ENCODE data around the gene EP400.

Gene EP400

DNA sequence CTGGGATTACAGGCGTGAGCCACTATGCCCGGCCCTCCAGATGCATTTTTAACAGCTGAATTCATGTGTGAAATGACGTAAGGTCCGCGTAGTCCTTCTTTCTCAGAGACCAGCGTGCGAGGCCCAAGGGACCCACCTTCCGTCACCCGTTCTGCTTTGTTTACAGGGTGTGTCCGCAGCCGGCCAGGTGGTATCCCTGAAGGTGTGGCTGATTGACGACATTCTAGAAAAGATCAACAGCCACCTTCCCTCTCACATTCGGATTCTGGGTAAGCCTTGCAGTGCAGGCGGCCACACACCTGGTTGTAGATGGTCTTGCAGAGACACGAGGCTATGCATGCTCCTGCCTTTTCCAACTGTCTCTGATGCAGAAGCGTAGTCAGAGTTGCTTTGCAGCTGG lies 10.7 kb upstream of the EP400 start:
- H3K79me2 ChIP-seq (ENCODE audit: insufficient read depth, low read length), result no peaks in the 10 kb centered on the region
- peaks cover 92% of the 10 kb centered on the region for H3K36me3 ChIP-seq (ENCODE audit: insufficient read depth, low read length)
- H3K4me2 ChIP-seq (ENCODE audit: low read length), result no peak overlapping the region
- no peaks in the 10 kb centered on the region for H3K9me2 ChIP-seq (ENCODE audit: low read depth, low read length)
- H3K9ac ChIP-seq (ENCODE audit: low read length), result no peak overlapping the region
- TF ChIP-seq, protein P1, sequence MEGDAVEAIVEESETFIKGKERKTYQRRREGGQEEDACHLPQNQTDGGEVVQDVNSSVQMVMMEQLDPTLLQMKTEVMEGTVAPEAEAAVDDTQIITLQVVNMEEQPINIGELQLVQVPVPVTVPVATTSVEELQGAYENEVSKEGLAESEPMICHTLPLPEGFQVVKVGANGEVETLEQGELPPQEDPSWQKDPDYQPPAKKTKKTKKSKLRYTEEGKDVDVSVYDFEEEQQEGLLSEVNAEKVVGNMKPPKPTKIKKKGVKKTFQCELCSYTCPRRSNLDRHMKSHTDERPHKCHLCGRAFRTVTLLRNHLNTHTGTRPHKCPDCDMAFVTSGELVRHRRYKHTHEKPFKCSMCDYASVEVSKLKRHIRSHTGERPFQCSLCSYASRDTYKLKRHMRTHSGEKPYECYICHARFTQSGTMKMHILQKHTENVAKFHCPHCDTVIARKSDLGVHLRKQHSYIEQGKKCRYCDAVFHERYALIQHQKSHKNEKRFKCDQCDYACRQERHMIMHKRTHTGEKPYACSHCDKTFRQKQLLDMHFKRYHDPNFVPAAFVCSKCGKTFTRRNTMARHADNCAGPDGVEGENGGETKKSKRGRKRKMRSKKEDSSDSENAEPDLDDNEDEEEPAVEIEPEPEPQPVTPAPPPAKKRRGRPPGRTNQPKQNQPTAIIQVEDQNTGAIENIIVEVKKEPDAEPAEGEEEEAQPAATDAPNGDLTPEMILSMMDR (IDR thresholded peaks at IDR 0.05; ENCODE audit: low read length), result no peak
- no peak for TF ChIP-seq EZH2 (IDR thresholded peaks at IDR 0.05; ENCODE audit: borderline replicate concordance, low read length)
- no peaks in the 10 kb centered on the region for H3K9me3 ChIP-seq (ENCODE audit: low read length)
- no peaks in the 10 kb centered on the region for H4K20me1 ChIP-seq (ENCODE audit: insufficient read depth, low read length)
- H2AFZ ChIP-seq (ENCODE audit: low read length), result no peak overlapping the region
- no peaks in the 10 kb centered on the region for H3K4me1 ChIP-seq (ENCODE audit: insufficient read depth, low read length, severe bottlenecking)
- H3K27me3 ChIP-seq (ENCODE audit: insufficient read depth, low read length), result no peaks in the 10 kb centered on the region
- no peak overlapping the region for H3K4me3 ChIP-seq (ENCODE audit: low read depth, low read length, poor library complexity, severe bottlenecking)
- H3K27ac ChIP-seq (ENCODE audit: low read depth, low read length, poor library complexity, severe bottlenecking), result no peak overlapping the region
- no peaks in the 10 kb centered on the region for H3F3A ChIP-seq (ENCODE audit: insufficient read depth, low read length)

DNA sequence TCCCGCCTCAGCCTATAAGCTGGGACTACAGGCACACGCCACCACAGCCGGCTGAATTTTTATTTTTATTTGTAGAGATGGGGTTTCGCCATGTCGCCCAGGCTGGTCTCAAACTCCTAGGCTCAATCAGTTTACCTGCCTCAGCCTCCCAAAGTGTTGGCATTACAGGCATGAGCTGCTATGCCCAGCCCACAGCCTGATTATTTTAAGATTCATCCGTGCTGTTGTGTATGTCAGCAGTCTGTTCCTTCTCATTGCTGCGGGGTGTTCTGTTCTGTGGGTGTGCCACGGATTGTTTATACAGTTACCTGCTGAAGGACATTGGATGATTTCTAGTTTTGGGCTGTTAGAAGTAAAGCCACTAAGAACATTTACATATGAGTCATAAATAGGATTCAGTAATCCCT lies 9.6 kb upstream of the EP400 start:
- TF ChIP-seq, protein P1 (IDR thresholded peaks at IDR 0.05; ENCODE audit: low read length), result no peak
- TF ChIP-seq EZH2 (IDR thresholded peaks at IDR 0.05; ENCODE audit: borderline replicate concordance, low read length), result no peak
- H3K36me3 ChIP-seq (ENCODE audit: insufficient read depth, low read length), result peaks cover 94% of the 10 kb centered on the region
- H4K20me1 ChIP-seq (ENCODE audit: insufficient read depth, low read length), result no peaks in the 10 kb centered on the region
- no peaks in the 10 kb centered on the region for H3K27me3 ChIP-seq (ENCODE audit: insufficient read depth, low read length)
- no peaks in the 10 kb centered on the region for H3K79me2 ChIP-seq (ENCODE audit: insufficient read depth, low read length)
- no peak overlapping the region for H3K4me2 ChIP-seq (ENCODE audit: low read length)
- no peak overlapping the region for H3K27ac ChIP-seq (ENCODE audit: low read depth, low read length, poor library complexity, severe bottlenecking)
- H2AFZ ChIP-seq (ENCODE audit: low read length), result no peak overlapping the region
- no peaks in the 10 kb centered on the region for H3K4me1 ChIP-seq (ENCODE audit: insufficient read depth, low read length, severe bottlenecking)
- no peak overlapping the region for H3K4me3 ChIP-seq (ENCODE audit: low read depth, low read length, poor library complexity, severe bottlenecking)
- H3F3A ChIP-seq (ENCODE audit: insufficient read depth, low read length), result no peaks in the 10 kb centered on the region
- no peaks in the 10 kb centered on the region for H3K9me2 ChIP-seq (ENCODE audit: low read depth, low read length)
- no peaks in the 10 kb centered on the region for H3K9me3 ChIP-seq (ENCODE audit: low read length)
- no peak overlapping the region for H3K9ac ChIP-seq (ENCODE audit: low read length)

DNA sequence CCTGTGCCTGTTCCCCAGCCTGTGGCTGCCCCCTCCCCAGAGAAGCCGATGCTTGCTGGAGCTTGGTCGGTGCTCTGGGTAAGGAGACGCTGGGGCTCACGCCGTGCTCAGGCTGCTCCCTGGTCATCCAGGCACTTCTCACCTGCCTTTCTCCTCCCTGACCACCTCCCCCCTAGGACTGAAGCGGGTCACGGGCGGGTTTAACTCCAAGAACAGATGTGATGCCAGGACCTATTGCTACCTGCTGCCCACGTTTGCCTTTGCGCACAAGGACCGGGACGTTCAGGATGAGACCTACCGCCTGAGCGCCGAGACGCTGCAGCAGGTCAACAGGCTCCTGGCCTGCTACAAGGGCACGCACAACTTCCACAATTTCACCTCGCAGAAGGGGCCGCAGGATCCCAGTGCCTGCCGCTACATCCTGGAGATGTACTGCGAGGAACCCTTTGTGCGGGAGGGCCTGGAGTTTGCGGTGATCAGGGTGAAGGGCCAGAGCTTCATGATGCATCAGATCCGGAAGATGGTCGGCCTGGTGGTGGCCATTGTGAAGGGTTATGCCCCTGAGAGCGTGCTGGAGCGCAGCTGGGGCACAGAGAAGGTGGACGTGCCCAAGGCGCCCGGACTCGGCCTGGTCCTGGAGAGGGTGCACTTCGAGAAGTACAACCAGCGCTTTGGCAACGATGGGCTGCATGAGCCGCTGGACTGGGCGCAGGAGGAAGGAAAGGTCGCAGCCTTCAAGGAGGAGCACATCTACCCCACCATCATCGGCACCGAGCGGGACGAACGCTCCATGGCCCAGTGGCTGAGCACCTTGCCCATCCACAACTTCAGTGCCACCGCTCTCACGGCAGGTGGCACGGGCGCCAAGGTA lies 8.4 kb upstream of the EP400 start:
- TF ChIP-seq EZH2 (IDR thresholded peaks at IDR 0.05; ENCODE audit: borderline replicate concordance, low read length), result no peak
- TF ChIP-seq, protein P1 (IDR thresholded peaks at IDR 0.05; ENCODE audit: low read length), result no peak
- Histone ChIP-seq H3K27ac (ENCODE audit: low read depth, low read length, poor library complexity, severe bottlenecking) (no peak overlapping the region), H2AFZ (ENCODE audit: low read length) (no peak overlapping the region), H3K4me2 (ENCODE audit: low read length) (no peak overlapping the region), H3K27me3 (ENCODE audit: insufficient read depth, low read length) (no peaks in the 10 kb centered on the region), H3K9ac (ENCODE audit: low read length) (no peak overlapping the region), H3K36me3 (ENCODE audit: insufficient read depth, low read length) (peaks cover 82% of the 10 kb centered on the region), H3K4me1 (ENCODE audit: insufficient read depth, low read length, severe bottlenecking) (no peaks in the 10 kb centered on the region), H3K79me2 (ENCODE audit: insufficient read depth, low read length) (no peaks in the 10 kb centered on the region), H3K4me3 (ENCODE audit: low read depth, low read length, poor library complexity, severe bottlenecking) (no peak overlapping the region), H3K9me2 (ENCODE audit: low read depth, low read length) (no peaks in the 10 kb centered on the region), H3F3A (ENCODE audit: insufficient read depth, low read length) (no peaks in the 10 kb centered on the region), H3K9me3 (ENCODE audit: low read length) (no peaks in the 10 kb centered on the region), H4K20me1 (ENCODE audit: insufficient read depth, low read length) (no peaks in the 10 kb centered on the region)
